Neural progenitor cell (in vitro differentiated cells): Measurements from ENCODE around the gene TEX26.

Experiments used
- CTCF ChIP-seq: fragments of 200-600 bp; sonication (generic); IDR thresholded peaks from 2 replicates; pipeline ENCODE4 v1.5.1; 2017; ENCODE audit warnings: antibody characterized with exemption, mild to moderate bottlenecking
- EZH2phosphoT487 ChIP-seq: fragments of 200-600 bp; sonication (generic); IDR thresholded peaks from 2 replicates; pipeline ENCODE4 v1.6.1; 2017; ENCODE audit warnings: antibody characterized with exemption

GRCh38 chr13:30925429-30925828 lies 7.0 kb upstream of the TEX26 start:
- TF ChIP-seq CTCF = no peak
- no peak for TF ChIP-seq EZH2phosphoT487
